HepG2 (cell line): ENCODE results near the gene CLDN15. TPM values are rescaled to one million over a fixed set of nuclear protein-coding genes. Genes with fewer than 3 reads are reported as not detected.

ENCODE experiments used
- ARID4A ChIP-seq: sonication (generic); formaldehyde crosslinking; IDR thresholded peaks from 2 replicates; pipeline ENCODE4 v1.5.0; 2020; ENCODE audit warnings: mild to moderate bottlenecking, missing genetic modification reagents, borderline replicate concordance
- BRCA1 ChIP-seq: sonication (generic); formaldehyde crosslinking; IDR thresholded peaks from 2 replicates; pipeline ENCODE4 v1.4.0; 2020; ENCODE audit warnings: missing genetic modification reagents
- CENPBD1 ChIP-seq: sonication (generic); formaldehyde crosslinking; IDR thresholded peaks from 2 replicates; pipeline ENCODE4 v1.8.0; 2022; ENCODE audit warnings: missing genetic modification reagents, low read depth, mild to moderate bottlenecking, borderline replicate concordance
- CHD2 ChIP-seq: IDR thresholded peaks from 2 replicates; pipeline ENCODE4 v1.6.1; 2011; ENCODE audit warnings: low read depth, low read length, improper control_type of control experiment
- FOSL1 ChIP-seq: sonication (generic); formaldehyde crosslinking; IDR thresholded peaks from 2 replicates; pipeline ENCODE4 v1.9.0; 2021; ENCODE audit warnings: missing genetic modification reagents, borderline replicate concordance
- FOXJ3 ChIP-seq: sonication (generic); formaldehyde crosslinking; IDR thresholded peaks from 2 replicates; pipeline ENCODE4 v1.4.0; 2020; ENCODE audit warnings: missing genetic modification reagents, mild to moderate bottlenecking, borderline replicate concordance
- KDM5A ChIP-seq: fragments of 200-600 bp; sonication (generic); IDR thresholded peaks from 2 replicates; pipeline ENCODE4 v1.7.0; 2018; ENCODE audit warnings: antibody characterized with exemption, mild to moderate bottlenecking, low read length, borderline replicate concordance
- NR2C2 ChIP-seq: sonication (generic); formaldehyde crosslinking; IDR thresholded peaks from 2 replicates; pipeline ENCODE4 v1.4.0; 2020; ENCODE audit warnings: missing genetic modification reagents, mild to moderate bottlenecking, moderate library complexity, borderline replicate concordance
- PCBP2 ChIP-seq: fragments of 200-400 bp; formaldehyde crosslinking; optimal IDR thresholded peaks from 2 replicates; pipeline ENCODE3; 2018; ENCODE audit warnings: low read length, low read depth; ENCODE audit not compliant: poor library complexity, severe bottlenecking
- SNAPC5 ChIP-seq: sonication (generic); formaldehyde crosslinking; IDR thresholded peaks from 2 replicates; pipeline ENCODE4 v1.8.1; 2023; ENCODE audit warnings: mild to moderate bottlenecking, missing genetic modification reagents, borderline replicate concordance
- TEAD3 ChIP-seq: optimal IDR thresholded peaks from 2 replicates; pipeline ENCODE3; 2016; ENCODE audit warnings: borderline replicate concordance
- TRAFD1 ChIP-seq: sonication (generic); formaldehyde crosslinking; IDR thresholded peaks from 2 replicates; pipeline ENCODE4 v1.5.1; 2020; ENCODE audit warnings: missing genetic modification reagents, mild to moderate bottlenecking, borderline replicate concordance
- ZNF230 ChIP-seq: sonication (generic); formaldehyde crosslinking; IDR thresholded peaks from 2 replicates; pipeline ENCODE4 v1.4.0; 2020; ENCODE audit warnings: mild to moderate bottlenecking, missing genetic modification reagents
- ZNF275 ChIP-seq: sonication (generic); formaldehyde crosslinking; IDR thresholded peaks from 2 replicates; pipeline ENCODE4 v1.8.0; 2022; ENCODE audit warnings: missing genetic modification reagents, mild to moderate bottlenecking, inconsistent platforms, borderline replicate concordance
- ZNF44 ChIP-seq: sonication (generic); formaldehyde crosslinking; IDR thresholded peaks from 2 replicates; pipeline ENCODE4 v1.5.1; 2020; ENCODE audit warnings: mild to moderate bottlenecking, missing genetic modification reagents
- ZNF484 ChIP-seq: sonication (generic); formaldehyde crosslinking; IDR thresholded peaks from 2 replicates; pipeline ENCODE4 v1.5.1; 2020; ENCODE audit warnings: mild to moderate bottlenecking, low read depth, missing genetic modification reagents, borderline replicate concordance
- ZNF513 ChIP-seq: sonication (generic); formaldehyde crosslinking; conservative IDR thresholded peaks from 2 replicates; pipeline ENCODE4 v1.5.0; 2020; ENCODE audit warnings: missing genetic modification reagents
- polyA plus RNA-seq, 8 experiments: library from polyadenylated mRNA; depleted of rRNA in 3 of 8; stranded (reverse) in 7 of 8; unstranded in 1 of 8; fragments of >200 nt; fragmentation: Illumina TruSeq in 4 of 8; extraction: Trizol in 4 of 8; gene quantifications; 2 replicates each; pipeline versions ENCODE4 v1.2.1 to v1.2.3, GENCODE V29; 2011 to 2016; ENCODE audit warnings: low read depth in 4 of 8, missing spikeins in 1 of 8, mixed read lengths in 1 of 8; ENCODE audit not compliant: insufficient read depth in 1 of 8
- total RNA-seq, 5 experiments: library from RNA; depleted of rRNA; stranded (reverse); fragments of >200 nt; fragmentation: Illumina TruSeq; extraction: Trizol; gene quantifications; 2 replicates each; pipeline ENCODE4 v1.2.3, GENCODE V29; 2016; ENCODE audit warnings: low read depth in 1 of 5

The CLDN15 gene
- total and polyA plus RNA-seq, 2 of the 13 experiments (the other 11 are each of a cell fraction or from before 2014, with no cell fraction given): 7.1 to 17.8 TPM

GRCh38 chr7:101244375-101245146 lies 7.0 kb upstream of the CLDN15 start, which contains the start of gene FIS1 (continued):
- TF ChIP-seq NR2C2 (CRISPR knock-in tag): peak; percentile 94
- peak; percentile 70; the same call in 1 of the 2 replicates for TF ChIP-seq FOXJ3
- TF ChIP-seq PCBP2: no peak
- peak; percentile 40 for TF ChIP-seq ZNF230 (CRISPR knock-in tag)
- TF ChIP-seq TRAFD1: peak; percentile 86; the same call in 1 of the 2 replicates
- no peak for TF ChIP-seq TEAD3 (CRISPR knock-in tag)
- TF ChIP-seq ZNF44 (CRISPR knock-in tag): 0 out of 2 replicates have a peak, but pooled peaks have one; percentile 33
- no peak for TF ChIP-seq ZNF484
- TF ChIP-seq SNAPC5 (CRISPR knock-in tag): no peak
- TF ChIP-seq FOSL1 (CRISPR knock-in tag): no peak
- peak; percentile 89 for TF ChIP-seq KDM5A
- TF ChIP-seq CENPBD1 (CRISPR knock-in tag): 0 out of 2 replicates have a peak, but pooled peaks have one; percentile 35
- no peak for TF ChIP-seq CHD2
- no peak for TF ChIP-seq ZNF513 (CRISPR knock-in tag)
- no peak; the same call in none of the 2 replicates for TF ChIP-seq ZNF275 (CRISPR knock-in tag)
- peak; percentile 92 for TF ChIP-seq ARID4A (CRISPR knock-in tag)
- 0 out of 2 replicates have a peak, but pooled peaks have one; percentile 37 for TF ChIP-seq BRCA1 (CRISPR knock-in tag)
